IPS DF 6.9 (cell line): ENCODE results near the gene TGFBR3.

Source experiments
- DNase-seq: peaks from one replicate; pipeline ENCODE4 v3.0.0-alpha.2; 2013; ENCODE audit warnings: low read depth, low spot score
- H3K27ac ChIP-seq: one replicate; pipeline ENCODE4 v1.5.1; 2013; ENCODE audit warnings: low read length, control low read depth
- H3K27me3 ChIP-seq: 2 replicates; pipeline ENCODE4 v1.6.1; 2013; ENCODE audit warnings: mild to moderate bottlenecking, low read length; ENCODE audit not compliant: control insufficient read depth, insufficient read depth
- H3K36me3 ChIP-seq: 2 replicates; pipeline ENCODE4 v1.6.1; 2013; ENCODE audit warnings: low read length; ENCODE audit not compliant: control insufficient read depth, insufficient read depth
- H3K4me1 ChIP-seq: 2 replicates; pipeline ENCODE4 v1.6.1; 2013; ENCODE audit warnings: low read length; ENCODE audit not compliant: control insufficient read depth, insufficient read depth
- H3K4me3 ChIP-seq: 2 replicates; pipeline ENCODE4 v1.5.1; 2013; ENCODE audit warnings: mild to moderate bottlenecking, low read length
- H3K9me3 ChIP-seq: 2 replicates; pipeline ENCODE4 v1.6.1; 2013; ENCODE audit warnings: low read length, inconsistent platforms; ENCODE audit not compliant: control insufficient read depth, insufficient read depth
- WGBS: extraction: QIAGEN DNeasy Blood & Tissue Kit; methylation state at CpG from one replicate; pipeline ENCODE4 v1.1.7; 2013; ENCODE audit warnings: mixed read lengths, missing lambda C conversion rate; ENCODE audit not compliant: insufficient read length, insufficient coverage; 5-methylcytosine and 5-hydroxymethylcytosine counted together

TGFBR3 gene

GRCh38 chr1:91760512-91760911, 125.4 kb downstream of the TGFBR3 start:
- no peaks in the 10 kb centered on the region for H3K9me3 ChIP-seq
- H3K27me3 ChIP-seq: no peaks in the 10 kb centered on the region
- no peak overlapping the region for H3K27ac ChIP-seq
- no peak for DNase-seq
- WGBS: no CpG with 5 or more reads among the region's 1 CpG
- H3K36me3 ChIP-seq: no peaks in the 10 kb centered on the region
- no peak overlapping the region for H3K4me3 ChIP-seq
- peaks cover 2% of the 10 kb centered on the region; the same call in 1 of the 2 replicates for H3K4me1 ChIP-seq

- no peaks in the 10 kb centered on the region for H3K36me3 ChIP-seq
- H3K27me3 ChIP-seq: no peaks in the 10 kb centered on the region
- no peak for DNase-seq
- H3K4me3 ChIP-seq: no peak overlapping the region
- H3K4me1 ChIP-seq: peaks cover 2% of the 10 kb centered on the region; the same call in 1 of the 2 replicates
- WGBS: no CpG with 5 or more reads among the region's 2 CpGs
- no peaks in the 10 kb centered on the region for H3K9me3 ChIP-seq
- H3K27ac ChIP-seq: no peak overlapping the region
Observed at GRCh38 chr1:91759076-91759475, 126.9 kb downstream of the TGFBR3 start.

DNA sequence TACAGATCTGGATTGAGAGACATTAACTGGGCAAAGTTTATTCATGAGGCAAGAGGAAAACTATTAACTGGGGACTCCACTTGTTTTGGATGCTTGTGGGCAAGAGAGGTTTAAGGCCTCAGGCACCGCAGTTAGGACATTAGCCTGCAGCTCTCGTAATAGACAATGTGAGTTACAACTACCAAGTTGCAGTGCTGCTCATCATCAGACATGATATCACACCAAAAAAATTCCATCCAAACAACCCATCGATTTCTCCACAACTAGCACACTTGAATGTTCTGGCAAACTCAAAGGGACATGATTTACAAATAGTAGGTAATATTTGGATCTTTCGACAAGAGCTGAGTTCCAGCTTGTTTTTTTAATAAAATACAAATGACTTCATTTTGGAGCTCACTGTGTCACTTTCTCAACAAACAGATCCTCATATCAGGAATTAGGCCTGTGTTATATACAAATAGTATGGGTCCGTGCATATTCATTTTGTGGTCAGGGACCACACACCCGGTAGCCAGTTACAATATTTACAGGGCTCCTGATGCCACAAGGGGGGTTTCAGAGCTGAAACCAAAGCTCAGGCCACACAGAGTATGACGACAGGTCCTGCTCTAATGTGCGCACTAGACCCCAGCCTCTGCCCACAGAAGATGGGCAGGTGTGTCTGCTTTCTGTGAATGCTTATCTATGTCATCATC, 128.0 kb downstream of the TGFBR3 start:
- H3K27ac ChIP-seq: no peak overlapping the region
- H3K4me1 ChIP-seq: peaks cover 2% of the 10 kb centered on the region; the same call in 1 of the 2 replicates
- no peaks in the 10 kb centered on the region for H3K9me3 ChIP-seq
- no peak for DNase-seq
- WGBS: no CpG with 5 or more reads among the region's 8 CpGs
- H3K27me3 ChIP-seq: no peaks in the 10 kb centered on the region
- no peak overlapping the region for H3K4me3 ChIP-seq
- no peaks in the 10 kb centered on the region for H3K36me3 ChIP-seq

DNA sequence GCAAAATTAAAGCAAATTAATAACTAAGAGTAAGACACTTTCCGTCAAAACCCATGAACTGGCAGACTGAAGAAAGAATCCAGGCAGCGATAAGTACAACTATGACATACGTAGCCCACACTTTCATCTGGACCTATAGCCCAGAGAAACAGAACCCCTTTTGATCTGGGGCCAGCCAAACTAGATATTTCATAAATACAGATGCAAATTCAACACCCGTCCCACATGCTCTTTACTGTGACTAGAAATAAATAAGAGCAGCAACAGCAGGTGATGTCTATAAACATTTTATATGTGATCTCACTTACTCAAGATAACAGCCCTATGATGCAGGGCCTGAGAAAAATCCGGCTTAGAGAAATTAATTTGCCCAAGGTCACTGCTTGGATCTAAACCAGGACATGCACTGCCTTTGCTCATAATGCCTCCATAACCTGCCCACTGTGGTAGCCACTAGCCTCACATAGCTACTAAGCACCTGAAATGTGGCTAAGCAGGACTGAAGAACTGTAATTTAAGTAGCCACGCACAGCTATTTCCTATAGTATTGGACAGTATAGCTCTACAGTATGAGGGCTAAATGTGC, 130.2 kb downstream of the TGFBR3 start:
- no peaks in the 10 kb centered on the region for H3K36me3 ChIP-seq
- DNase-seq: no peak
- no peak overlapping the region for H3K4me3 ChIP-seq
- no CpG with 5 or more reads among the region's 6 CpGs for WGBS
- H3K9me3 ChIP-seq: no peaks in the 10 kb centered on the region
- H3K27me3 ChIP-seq: no peaks in the 10 kb centered on the region
- H3K27ac ChIP-seq: no peak overlapping the region
- H3K4me1 ChIP-seq: no peaks in the 10 kb centered on the region

DNA sequence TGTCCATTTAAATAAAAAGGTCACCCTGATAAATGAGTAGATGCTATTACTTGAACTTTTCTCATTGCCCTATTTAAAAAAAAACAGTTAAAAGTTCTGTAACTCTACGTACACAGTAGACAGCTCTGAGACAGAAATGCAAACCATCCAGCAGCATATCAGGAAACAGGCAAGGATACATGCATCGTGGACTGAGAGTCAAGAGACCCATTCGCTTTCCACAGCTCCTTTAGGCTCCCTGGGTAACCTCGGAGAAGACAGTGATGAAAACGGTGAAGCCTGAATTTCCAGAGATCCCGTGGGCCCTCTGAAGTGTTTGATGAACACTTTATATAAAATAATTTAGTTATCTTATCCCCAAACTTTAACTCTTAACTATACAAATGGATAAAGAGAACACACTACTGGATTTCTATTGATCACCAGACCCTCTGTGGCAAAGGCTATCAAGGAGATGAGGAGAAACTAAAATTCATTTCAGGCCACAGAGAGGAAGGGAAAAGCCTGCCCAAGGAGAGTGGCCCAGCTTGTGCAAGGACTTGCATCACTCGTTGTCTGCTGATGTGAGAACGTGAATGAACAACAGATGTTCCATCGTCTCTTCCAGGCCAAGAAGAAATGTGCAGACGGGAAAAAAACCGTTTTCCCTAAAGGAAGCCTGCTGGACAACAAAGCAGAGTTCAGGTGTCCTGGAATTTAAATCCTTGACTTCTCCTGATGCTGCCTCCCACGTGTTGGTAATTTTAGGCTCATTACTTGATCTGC, 131.0 kb downstream of the TGFBR3 start:
- no peaks in the 10 kb centered on the region for H3K9me3 ChIP-seq
- H3K27ac ChIP-seq: no peak overlapping the region
- H3K4me3 ChIP-seq: no peak overlapping the region
- no CpG with 5 or more reads among the region's 12 CpGs for WGBS
- no peaks in the 10 kb centered on the region for H3K4me1 ChIP-seq
- no peaks in the 10 kb centered on the region for H3K27me3 ChIP-seq
- no peaks in the 10 kb centered on the region for H3K36me3 ChIP-seq
- DNase-seq: no peak

DNA sequence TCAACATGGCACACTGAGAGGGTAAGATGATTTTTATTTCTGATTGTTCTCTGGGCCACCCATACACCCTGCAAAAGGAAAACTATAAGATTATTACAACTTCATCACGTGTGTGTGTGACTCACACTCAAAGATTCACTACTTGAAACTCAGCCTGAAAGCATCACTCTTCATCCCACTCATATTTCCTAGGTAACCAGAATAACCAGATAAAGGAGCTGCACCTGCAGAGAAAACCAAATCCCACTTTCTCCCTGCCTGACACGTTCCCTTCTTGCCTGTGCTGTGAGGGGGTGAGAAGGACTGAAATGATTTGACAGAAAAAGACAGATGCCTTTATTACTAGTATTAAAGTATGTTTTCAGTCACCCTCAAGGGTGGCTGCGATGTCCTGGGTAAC, 131.6 kb downstream of the TGFBR3 start:
- Histone ChIP-seq H3K4me1 (no peaks in the 10 kb centered on the region), H3K36me3 (no peaks in the 10 kb centered on the region), H3K4me3 (no peak overlapping the region), H3K27me3 (no peaks in the 10 kb centered on the region), H3K9me3 (no peaks in the 10 kb centered on the region), H3K27ac (no peak overlapping the region)
- WGBS: no CpG with 5 or more reads among the region's 3 CpGs
- DNase-seq: no peak

GRCh38 chr1:91753878-91754277, 132.1 kb downstream of the TGFBR3 start:
- Histone ChIP-seq H3K27ac (no peak overlapping the region), H3K4me1 (no peaks in the 10 kb centered on the region), H3K9me3 (no peaks in the 10 kb centered on the region), H3K4me3 (no peak overlapping the region), H3K36me3 (no peaks in the 10 kb centered on the region), H3K27me3 (no peaks in the 10 kb centered on the region)
- no CpG with 5 or more reads among the region's 3 CpGs for WGBS
- DNase-seq: no peak

DNA sequence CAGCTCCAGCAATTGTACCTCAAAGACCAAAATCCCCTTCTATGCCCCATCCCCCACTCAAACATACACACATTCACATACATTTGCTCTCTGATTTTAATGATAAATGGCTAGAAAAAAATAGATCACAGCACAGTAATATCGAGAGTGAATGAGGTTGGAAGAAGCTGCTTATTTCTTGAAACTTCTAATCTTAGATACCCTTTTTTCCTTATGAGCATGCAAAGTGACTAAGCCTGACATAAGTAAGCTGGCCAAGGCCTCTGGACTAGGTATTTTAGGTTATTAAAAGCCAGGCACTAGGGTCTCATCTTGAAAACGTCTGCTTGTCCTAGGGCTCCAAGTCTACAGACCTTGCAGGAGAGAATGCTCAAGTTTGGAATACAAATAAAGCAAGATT, 133.6 kb downstream of the TGFBR3 start:
- no peaks in the 10 kb centered on the region for H3K4me1 ChIP-seq
- no CpG with 5 or more reads among the region's 2 CpGs for WGBS

DNA sequence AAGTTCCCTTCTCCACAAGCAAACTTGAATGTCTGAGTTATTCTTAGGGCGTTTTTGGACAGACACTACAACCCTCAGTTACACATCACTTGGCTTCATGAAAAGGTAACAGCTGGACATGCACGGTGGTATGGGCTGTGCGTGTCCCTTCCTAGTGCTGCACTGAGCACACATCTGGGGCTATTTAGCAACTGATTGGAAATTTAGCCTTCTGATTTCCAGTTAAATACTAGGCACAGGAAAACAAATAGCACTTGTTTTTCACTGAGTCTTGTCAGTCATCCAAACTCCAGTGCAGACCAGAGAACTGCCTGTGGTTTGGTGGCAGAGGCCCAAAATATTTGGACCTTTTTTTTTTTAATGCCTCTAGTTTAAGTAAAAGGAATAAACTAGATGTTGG, 134.7 kb downstream of the TGFBR3 start:
- Histone ChIP-seq H3K4me3 (no peak overlapping the region), H3K36me3 (no peaks in the 10 kb centered on the region), H3K4me1 (no peaks in the 10 kb centered on the region), H3K27ac (no peak overlapping the region), H3K27me3 (no peaks in the 10 kb centered on the region), H3K9me3 (no peaks in the 10 kb centered on the region)
- no CpG with 5 or more reads among the region's 3 CpGs for WGBS
- no peak for DNase-seq

More for the DNA sequence above, 133.6 kb downstream of the TGFBR3 start:
- no peak overlapping the region for H3K27ac ChIP-seq
- no peaks in the 10 kb centered on the region for H3K27me3 ChIP-seq
- DNase-seq: no peak
- no peak overlapping the region for H3K4me3 ChIP-seq
- no peaks in the 10 kb centered on the region for H3K36me3 ChIP-seq
- H3K9me3 ChIP-seq: no peaks in the 10 kb centered on the region

GRCh38 chr1:91750398-91750996, 135.5 kb downstream of the TGFBR3 start:
- H3K9me3 ChIP-seq: no peaks in the 10 kb centered on the region
- H3K36me3 ChIP-seq: no peaks in the 10 kb centered on the region
- 100% methylated on average over 1 of the region's 4 CpGs for WGBS

More at GRCh38 chr1:91750398-91750996, 135.5 kb downstream of the TGFBR3 start:
- no peak overlapping the region for H3K27ac ChIP-seq
- H3K4me3 ChIP-seq: no peak overlapping the region
- no peaks in the 10 kb centered on the region for H3K4me1 ChIP-seq
- H3K27me3 ChIP-seq: no peaks in the 10 kb centered on the region
- no peak for DNase-seq
